Hematopoietic multipotent progenitor cell (in vitro differentiated cells): ENCODE results near the gene ZNF664. TPM values are rescaled to one million over a fixed set of nuclear protein-coding genes. Genes with fewer than 3 reads are reported as not detected.
A peak's percentile ranks its signal among the peaks of the same experiment; 100 is the strongest.

Source experiments
- DNase-seq, 3 donors: peaks; one replicate each; pipeline ENCODE4 v3.0.0-alpha.2; 2011 to 2015; ENCODE audit warnings: low read depth in 2 of 3, low spot score in 2 of 3
- total RNA-seq: library from RNA; depleted of rRNA; stranded (reverse); fragments of >200 nt; gene quantifications from one replicate; pipeline ENCODE4 v1.2.3, GENCODE V29; 2012

The ZNF664 gene
- total RNA-seq, 1 donor = 27.5 TPM

DNA sequence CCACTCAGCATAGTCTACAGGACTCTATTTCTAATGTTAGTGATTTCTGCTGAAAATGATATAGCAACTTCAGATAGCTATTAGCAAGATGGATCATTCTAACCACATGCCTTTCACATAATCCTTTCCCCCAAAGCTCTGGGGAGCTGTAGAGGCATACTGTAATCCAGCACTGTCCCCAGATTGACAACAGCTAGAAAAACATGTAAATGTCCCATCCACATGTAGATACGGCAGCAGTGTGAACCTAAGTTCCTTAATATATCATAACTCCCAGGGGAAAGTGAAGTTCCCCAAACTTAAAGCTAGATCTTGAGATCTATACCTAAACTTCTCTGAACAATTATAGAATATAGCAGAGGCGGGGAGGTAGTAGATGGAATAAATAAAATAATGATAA, 14.0 kb downstream of the ZNF664 start:
- DNase-seq = no peak

DNA sequence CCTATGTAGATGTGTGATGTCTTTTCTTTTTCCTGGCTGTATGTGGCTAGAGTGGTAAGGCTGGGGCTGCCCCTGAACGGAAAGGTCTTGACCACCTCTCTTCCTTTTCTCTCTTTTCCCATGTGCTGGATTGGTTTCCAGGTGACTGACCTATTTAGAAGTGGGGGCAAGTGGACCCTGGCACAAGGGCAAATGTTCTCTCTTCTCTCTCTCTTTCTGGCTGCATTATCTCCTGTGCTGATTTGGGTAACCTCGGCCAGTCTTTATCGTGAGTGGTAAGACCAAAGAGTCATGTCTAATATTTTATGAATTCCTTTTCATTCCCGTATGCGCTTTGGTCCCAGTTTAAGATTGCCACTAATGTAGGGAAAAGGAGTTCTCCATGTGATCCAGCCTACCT, 16.2 kb downstream of the ZNF664 start:
- DNase-seq = no peak

GRCh38 chr12:123989753-123990152, 16.7 kb downstream of the ZNF664 start:
- no peak for DNase-seq

GRCh38 chr12:123990511-123990910, 17.5 kb downstream of the ZNF664 start:
- DNase-seq = peak in 1 of 3 donors; percentile 9

DNA sequence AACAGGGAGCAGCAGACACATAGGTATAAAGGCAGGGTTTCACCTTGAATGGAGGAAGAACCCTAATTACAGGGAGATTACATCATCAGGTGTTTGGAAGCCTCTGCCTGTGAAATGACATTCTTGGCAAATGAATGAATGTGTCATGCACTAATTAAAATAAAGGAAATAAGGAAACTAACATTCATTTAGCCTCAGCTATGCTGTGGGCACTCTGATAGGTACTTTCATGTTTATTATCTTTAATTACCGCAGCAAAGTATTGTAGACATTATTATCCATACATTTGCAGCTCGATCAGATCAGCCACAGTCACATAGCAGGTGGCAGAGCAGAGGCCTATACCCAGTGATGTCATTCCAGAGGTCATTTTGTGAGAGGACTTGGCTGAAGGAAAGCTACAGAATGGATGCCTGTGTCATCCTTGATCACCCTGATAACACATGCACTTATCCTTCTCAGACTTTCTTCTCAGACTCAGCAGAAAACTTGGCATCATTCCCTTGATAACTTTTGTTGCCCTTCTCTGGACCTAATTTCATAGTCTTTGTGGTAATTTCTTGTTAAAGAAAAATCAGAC, 18.4 kb downstream of the ZNF664 start:
- DNase-seq = no peak

GRCh38 chr12:123992118-123992825, 19.3 kb downstream of the ZNF664 start:
- no peak for DNase-seq

DNA sequence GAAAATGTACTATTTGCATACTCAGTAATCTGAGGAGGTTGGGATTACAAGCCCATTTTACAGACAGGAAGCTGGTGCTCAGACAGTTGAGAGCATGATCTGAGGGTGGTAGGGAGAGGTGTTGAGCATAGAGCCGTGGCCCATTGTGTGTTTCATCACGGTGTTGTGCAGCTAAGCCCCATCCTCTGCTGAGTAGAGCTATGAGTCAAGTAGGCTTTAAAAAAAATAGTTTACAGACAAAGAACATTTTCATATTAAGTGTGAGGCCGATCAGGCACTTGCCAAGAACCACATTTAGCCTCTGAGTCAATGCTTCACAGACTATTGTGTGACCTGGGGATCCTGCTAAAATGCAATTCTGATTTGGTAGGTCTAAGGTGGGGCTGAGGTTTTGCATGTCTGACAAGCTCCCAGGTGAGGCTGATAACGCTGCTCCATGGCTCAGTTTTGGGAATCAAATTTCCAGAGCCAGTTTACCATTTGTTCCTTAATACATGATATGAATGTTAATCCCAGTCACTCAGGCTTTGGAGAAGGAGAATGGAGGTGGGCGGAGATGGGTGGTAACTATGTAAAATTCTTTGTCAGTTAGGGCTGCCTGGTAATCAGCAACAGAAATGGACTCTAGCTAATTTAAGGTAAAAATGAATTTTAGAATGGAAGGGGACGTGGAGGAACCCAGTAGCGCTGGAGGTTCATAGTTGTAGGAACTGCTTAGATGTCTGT, 22.2 kb downstream of the ZNF664 start:
- DNase-seq = no peak

DNA sequence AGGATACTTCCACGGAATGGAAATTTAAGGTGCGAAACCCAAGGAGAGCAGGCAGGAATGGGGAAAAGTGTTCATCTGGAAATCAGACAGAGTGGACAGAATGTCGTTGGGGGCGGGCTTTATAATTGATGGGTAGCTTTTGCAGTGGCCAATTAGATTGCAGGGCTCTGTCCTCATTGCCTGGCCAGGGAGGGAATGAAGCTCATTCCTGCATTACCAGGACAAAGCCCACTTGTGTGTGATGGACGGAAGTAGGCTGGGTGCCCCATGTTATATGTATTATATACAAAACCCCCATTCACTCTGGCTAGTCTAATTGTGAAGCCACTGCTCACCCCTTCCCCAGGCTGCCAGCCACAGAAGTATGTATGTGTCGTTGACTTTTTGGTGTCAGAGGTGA, 23.6 kb downstream of the ZNF664 start:
- no peak for DNase-seq

DNA sequence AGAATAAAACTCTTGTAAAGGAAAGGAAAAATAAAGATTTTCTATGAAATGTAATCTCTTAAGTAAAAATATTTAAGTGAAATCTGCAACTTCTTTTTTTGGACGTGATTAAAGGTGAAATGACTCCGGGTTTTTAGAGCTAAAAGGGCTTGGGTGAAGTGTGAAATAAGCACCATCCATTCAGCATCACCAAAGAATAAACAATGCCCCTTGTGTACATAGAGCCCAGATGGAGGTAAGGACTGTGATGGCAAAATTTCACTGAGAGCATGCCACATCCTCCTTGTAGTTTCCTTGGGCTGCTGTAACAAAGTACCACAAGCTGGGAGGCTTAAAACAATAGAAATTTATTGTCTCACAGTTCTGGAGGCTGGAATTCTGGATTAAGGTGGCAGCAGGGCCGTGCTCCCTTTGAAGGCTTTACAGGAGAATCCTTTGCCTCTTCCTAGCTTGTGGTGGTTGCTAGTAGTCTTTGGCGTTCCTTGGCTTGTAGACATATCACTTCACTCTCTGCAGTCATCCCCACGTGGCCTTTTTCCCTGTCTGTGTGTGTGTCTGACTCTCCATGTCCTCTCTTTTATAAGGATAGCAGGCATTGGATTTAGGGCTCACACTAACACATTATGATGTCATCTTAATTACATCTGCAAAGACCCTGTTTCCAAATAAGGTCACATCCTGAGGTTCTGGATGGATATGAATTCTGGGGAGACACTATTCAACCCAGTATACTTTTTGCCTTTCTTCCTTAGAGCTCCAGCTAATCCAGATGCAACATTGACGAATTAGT, 24.2 kb downstream of the ZNF664 start:
- no peak for DNase-seq

- DNase-seq = no peak
Measured at GRCh38 chr12:123997908-123998307, 24.9 kb downstream of the ZNF664 start.

DNA sequence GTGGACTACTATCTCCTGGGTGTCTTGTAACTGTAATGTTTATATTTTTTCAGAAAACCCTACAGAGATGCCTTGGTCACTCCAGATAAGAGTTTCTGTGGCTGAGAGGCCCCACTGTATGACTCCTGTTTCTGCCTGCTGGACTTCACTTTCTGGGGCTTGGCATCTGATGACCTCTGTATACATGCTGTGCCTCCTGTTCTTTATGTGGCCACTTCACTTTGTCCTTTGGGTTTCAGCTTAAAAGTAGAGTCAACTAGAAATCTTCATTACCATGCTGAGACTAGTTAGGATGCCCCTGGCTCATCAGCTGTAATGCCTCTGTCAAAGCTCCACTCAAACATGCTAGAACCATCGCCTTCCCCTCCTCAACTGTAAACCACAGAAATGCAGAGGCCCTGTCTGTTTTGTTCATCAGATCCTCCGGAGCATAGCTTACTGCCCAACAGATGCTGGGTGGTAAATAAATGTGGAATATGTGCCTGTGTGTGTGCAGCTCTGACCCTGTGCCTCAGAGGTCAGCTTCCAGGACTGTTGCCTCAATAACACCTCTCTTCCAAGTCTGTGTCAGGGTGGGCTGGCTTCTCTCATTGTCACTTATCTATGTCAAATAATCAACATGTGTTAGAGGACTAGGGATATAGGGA, 25.5 kb downstream of the ZNF664 start:
- no peak for DNase-seq

DNA sequence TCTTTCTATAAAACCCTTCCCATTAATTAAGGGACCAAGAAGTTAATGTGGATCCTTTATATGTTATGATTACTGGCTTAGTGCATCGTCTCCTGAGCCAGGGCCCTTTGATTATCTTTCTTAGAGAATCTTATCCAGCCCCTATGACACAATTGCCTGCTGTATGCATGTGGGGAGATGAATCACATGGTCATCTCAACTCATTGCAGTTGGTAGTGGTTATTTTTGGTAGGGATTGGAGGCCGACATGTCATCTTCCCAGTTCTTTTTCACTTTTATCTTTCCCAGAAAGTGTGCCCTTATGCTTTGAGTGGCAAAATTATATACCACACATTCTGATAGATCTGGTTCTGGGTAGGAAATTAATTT, 26.0 kb downstream of the ZNF664 start:
- DNase-seq = no peak

GRCh38 chr12:124000111-124000510, 27.1 kb downstream of the ZNF664 start:
- DNase-seq = no peak

- DNase-seq = no peak
Measured at GRCh38 chr12:124001343-124001742, 28.3 kb downstream of the ZNF664 start.

GRCh38 chr12:124002021-124002644, 29.1 kb downstream of the ZNF664 start:
- DNase-seq = no peak

GRCh38 chr12:124002654-124003053, 29.6 kb downstream of the ZNF664 start:
- DNase-seq = no peak

DNA sequence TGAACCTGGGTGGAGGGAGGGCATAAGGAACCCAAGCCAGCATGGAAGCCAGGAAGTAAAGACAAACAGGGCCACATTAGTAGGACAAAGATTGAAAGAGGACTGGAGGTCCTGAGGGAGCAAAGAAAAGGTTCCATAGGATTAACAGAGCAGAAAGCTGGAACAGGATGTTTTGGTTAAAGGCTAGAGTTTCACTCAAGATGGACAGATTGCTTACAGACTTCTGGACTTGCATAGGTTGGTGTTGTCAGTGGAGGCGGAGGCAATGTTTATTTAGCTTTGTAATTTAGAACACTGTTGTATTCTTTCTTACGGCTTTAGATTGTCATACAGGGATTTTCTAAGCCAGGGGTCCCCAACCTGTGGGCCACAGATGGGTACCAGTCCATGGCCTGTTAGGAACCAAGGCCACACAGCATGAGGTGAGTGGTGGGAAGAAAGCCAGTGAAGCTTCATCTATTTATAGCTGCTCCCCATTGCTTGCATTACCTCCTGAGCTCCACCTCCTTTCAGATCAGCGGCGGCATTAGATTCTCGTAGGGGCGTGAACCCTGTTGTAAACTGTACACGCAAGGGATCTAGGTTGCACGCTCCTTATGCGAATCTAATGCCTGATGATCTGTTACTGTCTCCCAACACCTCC, 31.3 kb downstream of the ZNF664 start:
- DNase-seq = no peak

GRCh38 chr12:124006085-124006845, 33.2 kb downstream of the ZNF664 start:
- DNase-seq = peak in 2 of 3 donors; percentile 60 to 80
